Trophoblast cell (in vitro differentiated cells and primary cell): Measurements from ENCODE around the gene TAX1BP3.
A peak's percentile ranks its signal among the peaks of the same experiment; 100 is the strongest.

ENCODE experiments used
- DNase-seq, 2 donors: peaks; one replicate each; pipeline ENCODE4 v3.0.0-alpha.2; 2016
- H2AFZ ChIP-seq: 2 replicates; pipeline ENCODE4 v1.6.1; 2013; ENCODE audit warnings: low read length, moderate library complexity, mild to moderate bottlenecking; ENCODE audit not compliant: insufficient read depth, poor library complexity
- H2AK5ac ChIP-seq: 2 replicates; pipeline ENCODE4 v1.6.1; 2013; ENCODE audit warnings: mild to moderate bottlenecking, low read length
- H2BK120ac ChIP-seq: 2 replicates; pipeline ENCODE4 v1.6.1; 2013; ENCODE audit warnings: low read length, mild to moderate bottlenecking, moderate library complexity; ENCODE audit not compliant: insufficient read depth, poor library complexity
- H2BK12ac ChIP-seq: 2 replicates; pipeline ENCODE4 v1.6.1; 2013; ENCODE audit warnings: mild to moderate bottlenecking, low read length, moderate library complexity
- H2BK5ac ChIP-seq: 2 replicates; pipeline ENCODE4 v1.6.1; 2013; ENCODE audit warnings: low read length, low read depth, moderate library complexity, mild to moderate bottlenecking; ENCODE audit not compliant: poor library complexity
- H3K14ac ChIP-seq: 2 replicates; pipeline ENCODE4 v1.6.1; 2013; ENCODE audit warnings: mild to moderate bottlenecking, low read length
- H3K18ac ChIP-seq: 2 replicates; pipeline ENCODE4 v1.6.1; 2013; ENCODE audit warnings: mild to moderate bottlenecking, low read length
- H3K23ac ChIP-seq: 2 replicates; pipeline ENCODE4 v1.6.1; 2013; ENCODE audit warnings: low read length
- H3K27ac ChIP-seq: 2 replicates; pipeline ENCODE4 v1.5.1; 2013; ENCODE audit warnings: low read depth, mild to moderate bottlenecking, inconsistent platforms, low read length, moderate library complexity
- H3K27me3 ChIP-seq: 2 replicates; pipeline ENCODE4 v1.6.1; 2013; ENCODE audit warnings: inconsistent platforms, mild to moderate bottlenecking, low read length, moderate library complexity; ENCODE audit not compliant: insufficient read depth
- H3K36me3 ChIP-seq, 2 experiments: 1 replicate in 1 of 2; 2 replicates in 1 of 2; pipeline ENCODE4 v1.6.1; 2013; ENCODE audit warnings: low read length in 2 of 2, mild to moderate bottlenecking in 2 of 2, moderate library complexity in 1 of 2; ENCODE audit not compliant: insufficient read depth in 2 of 2, control insufficient read depth in 1 of 2
- H3K4ac ChIP-seq: 2 replicates; pipeline ENCODE4 v1.6.1; 2013; ENCODE audit warnings: low read depth, mild to moderate bottlenecking, low read length, moderate library complexity
- H3K4me1 ChIP-seq, 2 experiments: 1 replicate in 1 of 2; 2 replicates in 1 of 2; pipeline ENCODE4 v1.6.1; 2013; ENCODE audit warnings: low read length in 2 of 2, mild to moderate bottlenecking in 2 of 2, moderate library complexity in 1 of 2; ENCODE audit not compliant: insufficient read depth in 2 of 2, control insufficient read depth in 1 of 2
- H3K4me2 ChIP-seq: 2 replicates; pipeline ENCODE4 v1.6.1; 2013; ENCODE audit warnings: inconsistent platforms, mild to moderate bottlenecking, low read length, moderate library complexity
- H3K4me3 ChIP-seq: 2 replicates; pipeline ENCODE4 v1.5.1; 2013; ENCODE audit warnings: mild to moderate bottlenecking, low read depth, low read length, inconsistent platforms
- H3K79me1 ChIP-seq: one replicate; pipeline ENCODE4 v1.6.1; 2013; ENCODE audit warnings: low read length
- H3K79me2 ChIP-seq: 2 replicates; pipeline ENCODE4 v1.6.1; 2013; ENCODE audit warnings: low read length, mild to moderate bottlenecking; ENCODE audit not compliant: control insufficient read depth, insufficient read depth, poor library complexity
- H3K9ac ChIP-seq: 2 replicates; pipeline ENCODE4 v1.6.1; 2013; ENCODE audit warnings: mild to moderate bottlenecking, low read length
- H3K9me3 ChIP-seq: 2 replicates; pipeline ENCODE4 v1.6.1; 2013; ENCODE audit warnings: low read depth, mild to moderate bottlenecking, control low read depth, inconsistent platforms, low read length; ENCODE audit not compliant: insufficient read depth
- H4K12ac ChIP-seq: 2 replicates; pipeline ENCODE4 v1.6.1; 2013; ENCODE audit warnings: low read depth, mild to moderate bottlenecking, low read length, moderate library complexity
- H4K8ac ChIP-seq: 2 replicates; pipeline ENCODE4 v1.6.1; 2013; ENCODE audit warnings: low read depth, mild to moderate bottlenecking, low read length, moderate library complexity
- H4K91ac ChIP-seq: one replicate; pipeline ENCODE4 v1.6.1; 2013; ENCODE audit warnings: low read depth, mild to moderate bottlenecking, low read length, moderate library complexity
- WGBS: extraction: QIAGEN DNeasy Blood & Tissue Kit; methylation state at CpG from one replicate; pipeline ENCODE4 v1.1.7; 2013; ENCODE audit warnings: missing lambda C conversion rate; ENCODE audit not compliant: insufficient read length, insufficient coverage; ENCODE audit errors: extremely low coverage; 5-methylcytosine and 5-hydroxymethylcytosine counted together

The TAX1BP3 gene

GRCh38 chr17:3655766-3656165 lies 12.6 kb downstream of the TAX1BP3 start:
- Histone ChIP-seq H2BK12ac (no peak overlapping the region), H3K4me1 (peaks cover 0 to 7% of the 10 kb centered on the region in 2 experiments), H3K9me3 (no peaks in the 10 kb centered on the region), H4K12ac (no peak overlapping the region), H3K4me3 (no peak overlapping the region), H2AFZ (no peak overlapping the region), H3K36me3 (peaks cover 13 to 15% of the 10 kb centered on the region in 2 experiments), H3K4me2 (no peak overlapping the region), H3K79me1 (no peaks in the 10 kb centered on the region), H2BK5ac (no peak overlapping the region), H3K79me2 (no peaks in the 10 kb centered on the region), H2BK120ac (no peak overlapping the region), H3K18ac (no peak overlapping the region), H3K4ac (no peak overlapping the region), H3K27ac (no peak overlapping the region), H3K14ac (no peak overlapping the region), H4K91ac (no peak overlapping the region), H3K9ac (no peak overlapping the region), H3K27me3 (no peaks in the 10 kb centered on the region), H3K23ac (no peak overlapping the region), H4K8ac (no peak overlapping the region), H2AK5ac (no peak overlapping the region)
- WGBS, result no CpG with 5 or more reads among the region's 11 CpGs
- no peak for DNase-seq

- H2BK120ac ChIP-seq, result no peak overlapping the region
- no peak overlapping the region for H3K9ac ChIP-seq
- no peak overlapping the region for H3K4me2 ChIP-seq
- no peaks in the 10 kb centered on the region for H3K27me3 ChIP-seq
- no CpG with 5 or more reads among the region's 20 CpGs for WGBS
- H3K18ac ChIP-seq, result no peak overlapping the region
- no peaks in the 10 kb centered on the region for H3K79me2 ChIP-seq
- H3K9me3 ChIP-seq, result no peaks in the 10 kb centered on the region
- no peak overlapping the region for H3K27ac ChIP-seq
- no peak overlapping the region for H4K91ac ChIP-seq
- H3K23ac ChIP-seq, result no peak overlapping the region
- no peak overlapping the region for H2AFZ ChIP-seq
- H2BK12ac ChIP-seq, result no peak overlapping the region
- H3K14ac ChIP-seq, result no peak overlapping the region
- H3K36me3 ChIP-seq, result peaks cover 21 to 25% of the 10 kb centered on the region in 2 experiments
- H2BK5ac ChIP-seq, result no peak overlapping the region
- no peak overlapping the region for H4K12ac ChIP-seq
- no peak overlapping the region for H2AK5ac ChIP-seq
- H3K4me3 ChIP-seq, result no peak overlapping the region
- DNase-seq, result peak; percentile 60 to 81
- H3K4me1 ChIP-seq, result no peaks in the 10 kb centered on the region
- H4K8ac ChIP-seq, result no peak overlapping the region
- H3K4ac ChIP-seq, result no peak overlapping the region
- H3K79me1 ChIP-seq, result no peaks in the 10 kb centered on the region
Measured at GRCh38 chr17:3647769-3648555, 20.4 kb downstream of the TAX1BP3 start.

GRCh38 chr17:3647251-3647650 lies 21.1 kb downstream of the TAX1BP3 start:
- H2AK5ac ChIP-seq, result no peak overlapping the region
- H3K27me3 ChIP-seq, result no peaks in the 10 kb centered on the region
- H4K8ac ChIP-seq, result no peak overlapping the region
- no peak for DNase-seq
- WGBS, result no CpG with 5 or more reads among the region's 12 CpGs
- H2BK120ac ChIP-seq, result no peak overlapping the region
- H3K4me1 ChIP-seq, result no peaks in the 10 kb centered on the region
- no peak overlapping the region for H2AFZ ChIP-seq
- no peak overlapping the region for H3K18ac ChIP-seq
- no peak overlapping the region for H3K14ac ChIP-seq
- H4K12ac ChIP-seq, result no peak overlapping the region
- H3K9ac ChIP-seq, result no peak overlapping the region
- no peak overlapping the region for H2BK12ac ChIP-seq
- H3K27ac ChIP-seq, result no peak overlapping the region
- H3K4me2 ChIP-seq, result no peak overlapping the region
- peaks cover 21 to 25% of the 10 kb centered on the region in 2 experiments for H3K36me3 ChIP-seq
- H4K91ac ChIP-seq, result no peak overlapping the region
- no peaks in the 10 kb centered on the region for H3K9me3 ChIP-seq
- H3K23ac ChIP-seq, result no peak overlapping the region
- no peaks in the 10 kb centered on the region for H3K79me2 ChIP-seq
- H2BK5ac ChIP-seq, result no peak overlapping the region
- H3K79me1 ChIP-seq, result no peaks in the 10 kb centered on the region
- H3K4ac ChIP-seq, result no peak overlapping the region
- no peak overlapping the region for H3K4me3 ChIP-seq

- Histone ChIP-seq H2AFZ (no peak overlapping the region), H2BK120ac (no peak overlapping the region), H3K23ac (no peak overlapping the region), H3K9ac (no peak overlapping the region), H3K4me3 (no peak overlapping the region), H3K4me2 (no peak overlapping the region), H4K91ac (no peak overlapping the region), H3K4me1 (no peaks in the 10 kb centered on the region), H3K14ac (no peak overlapping the region), H3K79me1 (no peaks in the 10 kb centered on the region), H2AK5ac (no peak overlapping the region), H3K79me2 (no peaks in the 10 kb centered on the region), H3K9me3 (no peaks in the 10 kb centered on the region), H3K36me3 (peaks cover 21 to 26% of the 10 kb centered on the region in 2 experiments), H3K27ac (no peak overlapping the region), H2BK5ac (no peak overlapping the region), H3K4ac (no peak overlapping the region), H2BK12ac (no peak overlapping the region), H4K12ac (no peak overlapping the region), H3K27me3 (no peaks in the 10 kb centered on the region), H4K8ac (no peak overlapping the region), H3K18ac (no peak overlapping the region)
- DNase-seq, result no peak
- WGBS, result no CpG with 5 or more reads among the region's 5 CpGs
Measured at GRCh38 chr17:3645310-3645709, 23.1 kb downstream of the TAX1BP3 start.
